Measurements from ENCODE around the gene DMXL1. TPM values are rescaled to one million over a fixed set of nuclear protein-coding genes. Genes with fewer than 3 reads are reported as not detected.

DMXL1 gene
- total and polyA plus RNA-seq, 11 donors: 8.2 to 39.0 (median 27.0) TPM

DNA sequence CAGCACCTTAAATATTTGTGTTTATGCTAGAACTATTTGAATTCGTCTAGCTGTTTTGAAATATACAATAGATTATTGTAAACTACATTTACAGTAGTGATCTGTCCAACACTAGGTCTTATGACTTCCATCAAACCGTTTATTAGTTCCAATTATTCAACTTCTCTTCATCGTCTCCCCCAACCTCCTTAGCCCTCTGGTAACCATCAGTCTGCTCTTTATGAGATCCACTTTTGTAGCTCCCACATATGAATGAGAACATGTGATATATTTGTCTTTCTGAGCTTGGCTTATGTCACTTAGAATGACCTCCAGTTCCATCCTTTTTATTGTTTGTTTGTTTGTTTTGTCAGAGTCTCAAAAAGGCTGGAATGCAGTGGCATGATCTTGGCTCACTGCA is 11.8 kb downstream of the DMXL1 start:
- peaks cover 0 to 41% (median 17%) of the 10 kb centered on the region in 12 donors for H3K4me1 ChIP-seq
- DNase-seq (no peak), ATAC-seq (no peak)
- H3K27me3 ChIP-seq: no peaks in the 10 kb centered on the region
- H3K36me3 ChIP-seq: peaks cover 0 to 5% (median 0%) of the 10 kb centered on the region in 9 donors
- intact Hi-C loops (cut with DNase I): no loop called here
- peaks cover 0 to 16% (median 0%) of the 10 kb centered on the region in 12 donors for H3K9me3 ChIP-seq
- no peak overlapping the region for H3K27ac ChIP-seq
- TF ChIP-seq, protein P1, sequence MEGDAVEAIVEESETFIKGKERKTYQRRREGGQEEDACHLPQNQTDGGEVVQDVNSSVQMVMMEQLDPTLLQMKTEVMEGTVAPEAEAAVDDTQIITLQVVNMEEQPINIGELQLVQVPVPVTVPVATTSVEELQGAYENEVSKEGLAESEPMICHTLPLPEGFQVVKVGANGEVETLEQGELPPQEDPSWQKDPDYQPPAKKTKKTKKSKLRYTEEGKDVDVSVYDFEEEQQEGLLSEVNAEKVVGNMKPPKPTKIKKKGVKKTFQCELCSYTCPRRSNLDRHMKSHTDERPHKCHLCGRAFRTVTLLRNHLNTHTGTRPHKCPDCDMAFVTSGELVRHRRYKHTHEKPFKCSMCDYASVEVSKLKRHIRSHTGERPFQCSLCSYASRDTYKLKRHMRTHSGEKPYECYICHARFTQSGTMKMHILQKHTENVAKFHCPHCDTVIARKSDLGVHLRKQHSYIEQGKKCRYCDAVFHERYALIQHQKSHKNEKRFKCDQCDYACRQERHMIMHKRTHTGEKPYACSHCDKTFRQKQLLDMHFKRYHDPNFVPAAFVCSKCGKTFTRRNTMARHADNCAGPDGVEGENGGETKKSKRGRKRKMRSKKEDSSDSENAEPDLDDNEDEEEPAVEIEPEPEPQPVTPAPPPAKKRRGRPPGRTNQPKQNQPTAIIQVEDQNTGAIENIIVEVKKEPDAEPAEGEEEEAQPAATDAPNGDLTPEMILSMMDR (IDR thresholded peaks at IDR 0.05): no peak
- no peak for TF ChIP-seq POLR2A (IDR thresholded peaks at IDR 0.05)
- 84 to 89% (median 86%) methylated on average over 3 of the region's 3 CpGs for WGBS, 4 donors
- H3K4me3 ChIP-seq: no peak overlapping the region

DNA sequence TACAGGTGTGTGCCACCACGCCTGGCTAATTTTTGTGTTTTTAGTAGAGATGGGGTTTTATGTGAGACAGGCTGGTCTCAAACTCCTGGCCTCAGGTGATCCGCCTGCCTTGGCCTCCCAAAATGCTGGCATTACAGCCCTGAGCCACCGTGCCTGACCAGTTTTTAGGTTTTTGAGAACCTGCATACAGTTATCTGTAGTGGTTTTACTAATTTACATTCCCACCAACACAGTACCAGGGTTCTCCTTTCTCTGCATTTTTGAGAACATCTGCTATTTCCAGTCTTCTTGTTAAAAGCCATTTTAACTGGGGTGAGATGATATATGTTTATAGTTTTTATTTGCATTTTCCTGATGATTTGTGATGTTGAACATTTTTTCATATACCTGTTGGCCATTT is 12.8 kb downstream of the DMXL1 start:
- H3K4me1 ChIP-seq: peaks cover 0 to 32% (median 13%) of the 10 kb centered on the region in 12 donors
- TF ChIP-seq, protein P1 (IDR thresholded peaks at IDR 0.05): no peak
- TF ChIP-seq POLR2A (IDR thresholded peaks at IDR 0.05): no peak
- no peak overlapping the region for H3K27ac ChIP-seq
- 91 to 98% (median 96%) methylated on average over 3 of the region's 3 CpGs for WGBS, 4 donors
- ATAC-seq (no peak), DNase-seq (no peak)
- intact Hi-C loops (cut with DNase I): no loop called here
- H3K27me3 ChIP-seq: no peaks in the 10 kb centered on the region
- H3K36me3 ChIP-seq: peaks cover 0 to 5% (median 0%) of the 10 kb centered on the region in 9 donors
- H3K4me3 ChIP-seq: no peak overlapping the region
- peaks cover 0 to 16% (median 0%) of the 10 kb centered on the region in 12 donors for H3K9me3 ChIP-seq

DNA sequence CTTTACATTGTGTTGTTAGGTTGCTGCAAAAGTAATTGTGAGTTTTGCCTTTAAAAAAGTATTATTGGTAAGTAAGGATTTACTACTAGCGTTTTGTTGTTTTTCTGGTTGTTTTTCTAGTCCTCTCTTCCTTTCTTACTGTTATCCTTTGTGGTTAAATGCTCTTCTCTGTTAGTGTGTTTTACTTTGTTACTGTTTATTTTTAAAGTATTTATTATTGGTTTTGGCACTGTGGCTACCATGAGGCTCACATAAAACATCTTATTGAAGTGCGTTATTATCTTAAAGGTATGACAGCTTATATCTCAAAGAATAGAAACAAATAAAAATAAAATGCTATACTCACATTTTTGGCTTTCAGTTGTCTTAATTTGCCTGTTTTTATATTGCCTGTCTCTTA is 17.6 kb downstream of the DMXL1 start:
- DNase-seq: no peak
- H3K9me3 ChIP-seq: peaks cover 0 to 41% (median 2%) of the 10 kb centered on the region in 12 donors
- WGBS, 4 donors: 73 to 87% (median 74%) methylated on average over 2 of the region's 2 CpGs
- no peak overlapping the region for H3K27ac ChIP-seq
- peaks cover 0 to 7% (median 0%) of the 10 kb centered on the region in 12 donors for H3K4me1 ChIP-seq
- TF ChIP-seq POLR2A (IDR thresholded peaks at IDR 0.05): no peak
- TF ChIP-seq, protein P1 (IDR thresholded peaks at IDR 0.05): no peak
- intact Hi-C loops (cut with DNase I): no loop called here
- no peaks in the 10 kb centered on the region for H3K27me3 ChIP-seq
- ATAC-seq: no peak
- H3K36me3 ChIP-seq: peaks cover 0 to 9% (median 0%) of the 10 kb centered on the region in 9 donors
- H3K4me3 ChIP-seq: no peak overlapping the region

DNA sequence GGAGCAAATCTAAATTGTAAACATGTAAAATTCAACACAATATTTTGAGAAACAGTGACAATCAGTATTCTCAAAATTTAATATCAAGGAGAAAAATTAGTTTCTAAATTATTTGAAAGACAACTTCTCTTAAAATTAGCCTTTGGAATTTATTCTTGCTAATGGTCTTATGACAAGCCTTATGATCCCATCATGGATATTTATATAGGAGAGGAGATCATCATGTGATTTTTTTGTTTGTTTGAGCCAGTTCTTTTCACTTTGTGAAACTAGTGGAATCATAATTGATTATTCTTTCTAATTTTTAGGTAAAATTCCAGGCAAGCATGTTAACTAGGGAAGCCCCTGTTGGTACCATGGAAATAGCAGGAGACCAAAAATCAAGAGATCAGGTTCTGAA is 24.7 kb downstream of the DMXL1 start:
- Histone ChIP-seq H3K4me3 (no peak overlapping the region), H3K4me1 (no peaks in the 10 kb centered on the region), H3K36me3 (peaks cover 0 to 26% (median 13%) of the 10 kb centered on the region in 9 donors), H3K27ac (no peak overlapping the region), H3K27me3 (no peaks in the 10 kb centered on the region), H3K9me3 (peaks cover 0 to 13% (median under 1%) of the 10 kb centered on the region in 12 donors)
- ATAC-seq (no peak), DNase-seq (no peak)
- intact Hi-C loops (cut with DNase I): no loop called here
- TF ChIP-seq, protein P1 (IDR thresholded peaks at IDR 0.05): no peak
- TF ChIP-seq POLR2A (IDR thresholded peaks at IDR 0.05): no peak

Measured in heart left ventricle (tissue), 16 donors.